22Rv1 (cell line): Measurements from ENCODE around the gene DCHS1.

ENCODE experiments used
- CTCF ChIP-seq: fragments of 450-650 bp; IDR thresholded peaks from 2 replicates; pipeline ENCODE4 v1.5.1; 2017; ENCODE audit warnings: mild to moderate bottlenecking
- ZFX ChIP-seq: fragments of 450-650 bp; IDR thresholded peaks from 2 replicates; pipeline ENCODE4 v1.6.1; 2017; ENCODE audit warnings: antibody characterized with exemption, borderline replicate concordance

- TF ChIP-seq CTCF, result no peak
- TF ChIP-seq ZFX, result no peak
Observed at GRCh38 chr11:6671991-6672390, 16.4 kb upstream of the DCHS1 start.
